ENCODE measurements around the gene CNR1.
"Not testable (repeated sequence)": the region's sequence is repeated elsewhere in the genome, so short reads cannot be mapped to it uniquely, and the experiment has no call there.

CNR1 gene

GRCh38 chr6:88165844-88166492, at the start of gene CNR1:
Gene CNR1 (minus strand): TSS chr6:88166347. CDS start chr6:88145274, 21,073 bp downstream.
- no peak for DNase-seq

DNA sequence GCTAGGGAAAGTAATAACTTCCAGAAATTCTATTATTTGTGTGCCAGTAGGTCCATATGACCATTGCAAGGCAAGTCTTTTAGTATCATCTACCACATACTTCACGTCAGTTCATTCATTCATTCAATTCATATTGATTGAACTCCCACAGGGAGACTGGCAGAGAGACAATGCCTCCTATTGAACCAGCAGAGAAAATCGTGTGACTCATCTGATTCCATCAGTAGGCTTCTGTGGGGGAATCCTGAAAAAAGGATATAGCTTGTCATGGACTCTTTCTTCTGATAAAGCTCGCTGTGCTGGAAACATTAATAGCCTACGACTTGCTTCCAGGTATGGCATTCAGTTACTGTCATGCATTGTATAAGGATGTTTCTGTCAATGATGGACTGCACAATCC, 45.3 kb upstream of the CNR1 start:
- no peak for DNase-seq

GRCh38 chr6:88209301-88209700, 43.2 kb upstream of the CNR1 start:
- DNase-seq, result no peak

DNA sequence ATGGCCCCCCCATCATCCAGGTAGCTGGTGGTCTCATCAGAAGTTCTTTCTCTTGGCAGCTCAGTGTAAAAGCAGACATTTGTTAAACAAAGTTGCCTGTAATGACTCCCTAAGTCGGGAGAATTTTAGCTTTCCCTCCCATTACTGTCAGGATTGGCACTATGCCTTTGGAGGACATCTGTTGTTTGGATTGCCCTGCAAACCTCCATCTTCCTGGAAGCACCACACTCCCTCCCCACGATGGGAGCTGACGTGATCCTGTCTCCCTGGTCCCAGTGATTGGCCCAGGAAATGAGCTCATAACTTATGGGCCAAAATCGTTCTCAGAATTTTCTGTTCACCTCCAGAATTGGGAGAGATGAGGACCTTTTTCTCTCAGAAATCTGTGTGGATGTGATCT, 42.6 kb upstream of the CNR1 start:
- DNase-seq, result no peak

- DNase-seq, result not testable (repeated sequence)
These were observed 35.6 kb upstream of the CNR1 start for GRCh38 chr6:88201734-88202133.

GRCh38 chr6:88184921-88185320, 18.8 kb upstream of the CNR1 start:
- DNase-seq, result no peak

DNA sequence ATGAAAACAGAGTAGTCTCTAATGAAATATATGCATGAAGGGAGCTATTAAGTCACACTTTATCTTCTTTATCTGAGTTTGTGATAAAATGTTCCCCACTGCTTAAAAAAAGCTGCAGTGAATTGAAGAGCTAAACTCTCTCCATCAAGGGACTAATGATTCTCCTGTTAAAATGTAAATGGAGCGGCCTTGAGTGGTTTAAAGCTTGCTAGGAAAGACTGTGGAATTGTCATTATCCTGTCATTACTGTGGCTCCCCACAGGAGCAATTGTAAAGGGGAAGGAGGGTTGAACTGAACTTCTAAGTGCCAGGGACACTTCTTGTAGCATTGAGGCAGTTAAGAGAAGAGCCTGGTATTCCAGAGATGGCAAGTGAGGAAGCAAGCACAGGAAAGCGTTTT, 17.3 kb upstream of the CNR1 start:
- no peak for DNase-seq

- DNase-seq, result no peak
These were observed 13.5 kb upstream of the CNR1 start for GRCh38 chr6:88179692-88180091.

GRCh38 chr6:88177961-88178464, 11.9 kb upstream of the CNR1 start:
- no peak for DNase-seq

- no peak for DNase-seq
These were observed 8.8 kb upstream of the CNR1 start for GRCh38 chr6:88174906-88175305.

DNA sequence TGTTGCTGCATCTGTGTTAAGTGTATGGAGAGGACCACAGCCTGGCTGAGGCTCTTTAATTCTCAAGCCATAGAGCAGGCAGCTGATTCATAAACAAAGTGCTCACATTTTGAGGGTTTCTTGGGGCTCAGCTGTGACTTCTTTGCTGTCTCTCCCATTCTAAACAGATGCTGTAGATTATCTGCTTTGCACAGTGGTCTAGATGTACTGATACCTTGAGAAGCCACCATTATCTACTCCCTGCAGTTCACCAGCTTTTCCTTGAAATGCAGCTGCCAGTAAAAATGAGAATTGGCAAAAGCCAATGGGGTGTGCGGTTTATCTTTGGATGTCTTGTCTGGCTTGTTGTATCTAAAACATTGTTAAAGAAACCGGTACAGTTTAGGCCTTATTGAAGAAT, 5.2 kb upstream of the CNR1 start:
- DNase-seq, result no peak

- no peak for DNase-seq
These were observed 2.2 kb upstream of the CNR1 start for GRCh38 chr6:88168362-88168761.

- DNase-seq, result no peak
These were observed 1.3 kb upstream of the CNR1 start for GRCh38 chr6:88167352-88167937.

DNA sequence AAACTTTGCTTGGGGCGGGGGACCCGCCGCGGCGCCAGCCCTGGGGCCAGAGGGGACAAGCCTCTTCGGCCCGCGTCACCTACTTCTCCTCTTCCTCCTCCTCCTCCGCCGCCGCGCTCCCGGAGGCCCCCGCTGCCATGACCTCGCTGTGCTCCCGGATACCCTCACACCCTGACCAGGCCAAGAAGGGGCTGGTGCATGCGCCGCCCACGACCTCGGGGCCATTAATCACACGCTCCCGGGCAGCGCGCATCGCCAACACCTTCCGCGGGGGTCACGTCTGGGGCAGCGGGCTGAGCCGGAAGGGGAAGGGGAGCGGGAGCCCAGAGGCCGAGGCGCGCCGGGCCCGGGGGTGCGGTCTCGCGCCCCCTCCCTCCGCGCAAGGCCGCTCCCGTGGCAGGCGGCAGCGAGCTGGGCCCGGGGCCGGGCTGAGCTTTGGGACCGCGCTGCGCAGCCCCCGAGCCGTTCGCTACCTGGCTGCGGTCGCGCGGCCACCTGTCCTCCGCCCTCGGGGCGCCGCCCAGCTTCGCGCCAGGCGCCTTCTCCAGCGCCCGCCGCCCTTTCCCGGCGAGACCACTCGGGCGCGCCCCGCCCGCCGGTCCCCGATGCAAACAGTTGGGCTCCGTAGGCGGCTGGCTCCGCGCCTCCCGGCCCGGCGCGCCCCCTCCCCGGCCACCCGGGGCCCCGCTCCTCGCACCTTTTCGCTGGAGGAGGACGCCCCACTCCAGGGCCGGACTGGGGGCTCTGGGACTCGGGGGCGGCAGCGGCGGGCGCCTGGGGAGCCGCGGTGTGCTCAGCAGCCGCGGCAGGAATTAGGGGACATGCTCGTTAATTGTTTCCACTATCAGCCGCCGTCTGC, 575 bp upstream of the CNR1 start:
- DNase-seq, result no peak

GRCh38 chr6:88165087-88165843, 882 bp downstream of the CNR1 start:
- DNase-seq, result no peak

GRCh38 chr6:88164061-88164460, 2.1 kb downstream of the CNR1 start:
- DNase-seq, result no peak

GRCh38 chr6:88163616-88164015, 2.5 kb downstream of the CNR1 start:
- DNase-seq, result no peak

GRCh38 chr6:88161940-88162339, 4.2 kb downstream of the CNR1 start:
- no peak for DNase-seq

DNA sequence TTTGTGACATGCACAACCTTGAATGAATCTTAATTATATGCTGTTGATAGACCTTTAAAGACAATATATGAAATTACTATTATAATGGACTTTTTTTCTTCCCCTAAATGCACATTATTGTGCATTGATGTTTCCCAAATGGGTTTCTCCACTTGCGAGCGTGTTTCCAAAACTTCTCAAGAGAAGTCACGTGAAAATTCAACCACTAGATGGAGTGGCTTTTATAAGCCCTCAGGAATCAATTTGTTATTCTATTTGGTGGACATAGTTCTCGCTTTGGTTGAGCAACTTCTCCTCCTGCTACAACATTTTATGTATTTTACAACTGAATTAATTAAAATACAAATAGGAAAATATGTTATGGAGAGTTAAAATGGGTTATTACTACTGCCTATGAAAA, 9.0 kb downstream of the CNR1 start:
- no peak for DNase-seq

GRCh38 chr6:88145298-88145963, 20.7 kb downstream of the CNR1 start:
- DNase-seq, result no peak

DNA sequence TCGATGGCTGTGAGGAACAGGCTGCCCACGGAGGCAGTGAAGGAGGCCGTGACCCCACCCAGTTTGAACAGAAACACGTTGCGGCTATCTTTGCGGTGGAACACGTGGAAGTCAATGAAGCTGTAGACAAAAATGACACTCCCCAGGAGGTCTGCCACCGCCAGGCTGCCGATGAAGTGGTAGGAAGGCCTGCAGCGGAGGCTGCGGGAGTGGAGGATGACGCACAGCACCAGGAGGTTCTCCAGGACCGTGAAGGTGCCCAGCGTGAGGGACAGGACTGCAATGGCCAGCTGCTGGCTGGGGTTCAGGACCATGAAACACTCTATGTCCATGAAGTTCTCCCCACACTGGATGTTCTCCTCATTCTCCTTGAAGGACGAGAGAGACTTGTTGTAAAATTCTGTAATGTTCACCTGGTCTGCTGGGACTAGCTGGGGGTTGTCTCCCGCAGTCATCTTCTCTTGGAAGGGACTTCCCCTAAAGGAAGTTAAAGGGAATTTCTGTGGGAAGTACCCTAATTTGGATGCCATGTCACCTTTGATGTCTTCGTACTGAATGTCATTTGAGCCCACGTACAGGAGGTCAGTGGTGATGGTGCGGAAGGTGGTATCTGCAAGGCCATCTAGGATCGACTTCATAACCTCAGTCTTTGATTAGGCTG, 21.4 kb downstream of the CNR1 start:
- no peak for DNase-seq

Data from 8988T (cell line).